ENCODE measurements around the gene FBXO33.

The FBXO33 gene

GRCh38 chr14:39456702-39457250 lies 24.5 kb upstream of the FBXO33 start:
- TF ChIP-seq EGR1 (IDR thresholded peaks at IDR 0.05) (no peak), NFIC (IDR thresholded peaks at IDR 0.05) (no peak), TCF12 (IDR thresholded peaks at IDR 0.05; ENCODE audit: low read depth) (no peak), EP300 (IDR thresholded peaks at IDR 0.05; ENCODE audit: borderline replicate concordance) (no peak), RAD21 (IDR thresholded peaks at IDR 0.05; ENCODE audit: low read depth) (no peak), YY1 (IDR thresholded peaks at IDR 0.05; ENCODE audit: low read depth) (no peak), REST (IDR thresholded peaks at IDR 0.05; ENCODE audit: low read depth) (no peak), FOXM1 (IDR thresholded peaks at IDR 0.05; ENCODE audit: borderline replicate concordance, low read depth) (no peak), ZBTB7A (IDR thresholded peaks at IDR 0.05; ENCODE audit: low read depth) (no peak), TEAD4 (IDR thresholded peaks at IDR 0.05) (no peak), CREB1 (IDR thresholded peaks at IDR 0.05; ENCODE audit: low read depth) (no peak), TAF1 (IDR thresholded peaks at IDR 0.05; ENCODE audit: low read depth) (no peak), CEBPB (IDR thresholded peaks at IDR 0.05) (no peak)
- TF ChIP-seq, protein P1, sequence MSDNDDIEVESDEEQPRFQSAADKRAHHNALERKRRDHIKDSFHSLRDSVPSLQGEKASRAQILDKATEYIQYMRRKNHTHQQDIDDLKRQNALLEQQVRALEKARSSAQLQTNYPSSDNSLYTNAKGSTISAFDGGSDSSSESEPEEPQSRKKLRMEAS (IDR thresholded peaks at IDR 0.05) = no peak
- TF ChIP-seq, protein P2, sequence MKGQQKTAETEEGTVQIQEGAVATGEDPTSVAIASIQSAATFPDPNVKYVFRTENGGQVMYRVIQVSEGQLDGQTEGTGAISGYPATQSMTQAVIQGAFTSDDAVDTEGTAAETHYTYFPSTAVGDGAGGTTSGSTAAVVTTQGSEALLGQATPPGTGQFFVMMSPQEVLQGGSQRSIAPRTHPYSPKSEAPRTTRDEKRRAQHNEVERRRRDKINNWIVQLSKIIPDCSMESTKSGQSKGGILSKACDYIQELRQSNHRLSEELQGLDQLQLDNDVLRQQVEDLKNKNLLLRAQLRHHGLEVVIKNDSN (IDR thresholded peaks at IDR 0.05) = no peak

GRCh38 chr14:39454906-39455539 lies 22.8 kb upstream of the FBXO33 start:
- TF ChIP-seq NFIC (IDR thresholded peaks at IDR 0.05) (no peak), ZBTB7A (IDR thresholded peaks at IDR 0.05; ENCODE audit: low read depth) (no peak), TEAD4 (IDR thresholded peaks at IDR 0.05) (no peak)

DNA sequence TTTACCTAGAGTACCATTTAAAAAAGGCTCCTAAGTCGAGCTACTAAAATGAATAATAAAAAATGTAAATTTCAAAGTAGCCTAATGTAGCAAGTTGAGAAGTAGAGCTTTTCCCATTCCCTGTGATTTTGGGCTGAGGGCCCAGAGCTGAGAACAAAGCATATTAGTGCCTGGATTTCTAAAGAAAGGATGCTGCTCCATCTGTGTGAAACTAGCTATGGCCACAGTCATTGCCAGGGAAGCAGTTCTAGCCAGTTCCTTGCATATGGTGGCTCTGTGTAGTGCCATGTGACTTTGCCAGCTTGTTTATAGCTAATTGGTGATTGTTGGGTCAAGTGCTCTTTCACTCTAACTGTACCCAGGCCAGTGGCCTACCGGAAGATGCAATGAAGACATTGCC lies 20.4 kb upstream of the FBXO33 start:
- TF ChIP-seq EP300 (IDR thresholded peaks at IDR 0.05; ENCODE audit: borderline replicate concordance) = no peak
- no peak for TF ChIP-seq CREB1 (IDR thresholded peaks at IDR 0.05; ENCODE audit: low read depth)
- no peak for TF ChIP-seq TEAD4 (IDR thresholded peaks at IDR 0.05)

- TF ChIP-seq, protein P2 (IDR thresholded peaks at IDR 0.05) = no peak
- TF ChIP-seq CREB1 (IDR thresholded peaks at IDR 0.05; ENCODE audit: low read depth) (no peak), TAF1 (IDR thresholded peaks at IDR 0.05; ENCODE audit: low read depth) (no peak), EGR1 (IDR thresholded peaks at IDR 0.05) (no peak), CEBPB (IDR thresholded peaks at IDR 0.05) (no peak), EP300 (IDR thresholded peaks at IDR 0.05; ENCODE audit: borderline replicate concordance) (no peak), RAD21 (IDR thresholded peaks at IDR 0.05; ENCODE audit: low read depth) (no peak), YY1 (IDR thresholded peaks at IDR 0.05; ENCODE audit: low read depth) (no peak), ZBTB7A (IDR thresholded peaks at IDR 0.05; ENCODE audit: low read depth) (no peak), TEAD4 (IDR thresholded peaks at IDR 0.05) (no peak), FOXM1 (IDR thresholded peaks at IDR 0.05; ENCODE audit: borderline replicate concordance, low read depth) (no peak), REST (IDR thresholded peaks at IDR 0.05; ENCODE audit: low read depth) (no peak), TCF12 (IDR thresholded peaks at IDR 0.05; ENCODE audit: low read depth) (no peak), NFIC (IDR thresholded peaks at IDR 0.05) (no peak)
- TF ChIP-seq, protein P1 (IDR thresholded peaks at IDR 0.05) = no peak
Observed at GRCh38 chr14:39451811-39452210, 19.6 kb upstream of the FBXO33 start.

DNA sequence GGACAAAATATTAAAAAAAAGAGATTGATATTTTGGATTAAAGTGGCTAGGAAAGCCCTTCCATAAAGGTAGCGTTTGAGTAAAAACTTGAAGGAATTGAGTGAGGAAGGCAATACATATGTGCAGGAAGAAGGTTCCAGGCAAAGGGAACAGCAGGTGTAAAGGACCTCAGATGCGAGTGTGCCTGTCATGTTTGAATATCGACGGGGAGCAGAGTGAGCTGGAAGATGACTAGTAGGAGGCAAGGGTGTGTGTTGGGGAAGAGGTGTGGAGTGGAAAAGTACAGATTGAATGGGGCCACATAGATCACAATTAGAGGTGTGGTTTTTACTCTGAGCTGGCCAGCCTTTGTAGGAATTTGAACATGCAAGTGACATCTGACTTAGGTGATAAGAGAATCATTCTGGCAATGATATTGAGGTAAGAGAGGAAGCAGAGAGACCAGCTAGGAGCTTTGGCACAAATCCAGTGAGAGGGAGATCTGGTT lies 15.0 kb upstream of the FBXO33 start:
- TF ChIP-seq EP300 (IDR thresholded peaks at IDR 0.05; ENCODE audit: borderline replicate concordance) (no peak), CEBPB (IDR thresholded peaks at IDR 0.05) (no peak), EGR1 (IDR thresholded peaks at IDR 0.05) (no peak), REST (IDR thresholded peaks at IDR 0.05; ENCODE audit: low read depth) (no peak), NFIC (IDR thresholded peaks at IDR 0.05) (no peak)
